ENCODE data around the gene SPOCK2. TPM values are rescaled to one million over a fixed set of nuclear protein-coding genes. Genes with fewer than 3 reads are reported as not detected.

The SPOCK2 gene
- total RNA-seq, 1 experiment from 2014 or later, result 1.8 TPM

GRCh38 chr10:72073708-72074573, 14.4 kb downstream of the SPOCK2 start:
- no CpG with 5 or more reads among the region's 14 CpGs for WGBS (ENCODE audit: extremely low coverage, insufficient read length, low lambda C conversion rate)
- H3K79me2 ChIP-seq (ENCODE audit: insufficient read depth, low read length), result no peaks in the 10 kb centered on the region

More at GRCh38 chr10:72073708-72074573, 14.4 kb downstream of the SPOCK2 start:
- Histone ChIP-seq H3T11ph (ENCODE audit: low read length) (no peak overlapping the region), H4K8ac (replicated peaks; ENCODE audit: insufficient read length, low read depth, low read length) (no peak overlapping the region), H3K14ac (ENCODE audit: insufficient read depth, low read length) (no peak overlapping the region; the same call in 1 of the 2 replicates), H2BK15ac (ENCODE audit: low read depth, low read length) (no peak overlapping the region), H3K4me2 (ENCODE audit: insufficient read depth, insufficient read length, low read length) (no peak overlapping the region), H3K9ac (ENCODE audit: extremely low read depth, insufficient read length, low read length) (no peak overlapping the region), H3K4ac (ENCODE audit: low read depth, low read length) (no peak overlapping the region), H3K27me3 (ENCODE audit: insufficient read depth, low read length) (no peaks in the 10 kb centered on the region), H4K20me1 (ENCODE audit: control insufficient read depth, insufficient read depth, insufficient read length) (no peaks in the 10 kb centered on the region), H2AFZ (ENCODE audit: low read length) (no peak overlapping the region), H2BK12ac (ENCODE audit: insufficient read length, low read depth, low read length) (no peak overlapping the region), H3K23me2 (ENCODE audit: insufficient read length, low read depth, low read length, poor library complexity, severe bottlenecking) (no peaks in the 10 kb centered on the region), H3K79me1 (ENCODE audit: insufficient read depth, low read depth, low read length, poor library complexity, severe bottlenecking) (no peaks in the 10 kb centered on the region), H2BK5ac (ENCODE audit: insufficient read length, low read length) (no peak overlapping the region), H3K56ac (ENCODE audit: insufficient read length, low read depth, low read length) (no peak overlapping the region), H2AK5ac (ENCODE audit: insufficient read length, low read length) (no peak overlapping the region), H3K4me1 (ENCODE audit: insufficient read depth, low read length) (no peaks in the 10 kb centered on the region), H3K23ac (ENCODE audit: insufficient read length, low read depth, low read length) (no peak overlapping the region), H4K5ac (ENCODE audit: insufficient read length, low read depth, low read length) (no peak overlapping the region), H2BK20ac (ENCODE audit: low read depth, low read length, poor library complexity, severe bottlenecking) (no peak overlapping the region), H3K9me3 (ENCODE audit: control insufficient read depth, low read depth, low read length) (no peaks in the 10 kb centered on the region), H2BK120ac (ENCODE audit: low read depth, low read length, poor library complexity, severe bottlenecking) (no peak overlapping the region), H3K27ac (ENCODE audit: insufficient read length, low read depth, low read length) (no peak overlapping the region), H4K91ac (ENCODE audit: insufficient read length, low read depth, low read length) (no peak overlapping the region), H3K18ac (ENCODE audit: insufficient read length, low read depth, low read length) (no peak overlapping the region)
- Mint-ChIP-seq H3K9me3 (no peaks in the 10 kb centered on the region), H3K27ac (no peak overlapping the region), H3K36me3 (ENCODE audit: insufficient read depth in 1 of 3, low read depth in 3 of 3) (no peaks in the 10 kb centered on the region), H3K4me3 (no peak overlapping the region), H3K4me1 (peaks cover 6 to 26% of the 10 kb centered on the region in 2 experiments; a peak in 2 of 4 replicates), H3K27me3 (ENCODE audit: low read depth) (no peaks in the 10 kb centered on the region; the same call in none of the 2 replicates)
- no peak for DNase-seq
- TF ChIP-seq, protein P1, sequence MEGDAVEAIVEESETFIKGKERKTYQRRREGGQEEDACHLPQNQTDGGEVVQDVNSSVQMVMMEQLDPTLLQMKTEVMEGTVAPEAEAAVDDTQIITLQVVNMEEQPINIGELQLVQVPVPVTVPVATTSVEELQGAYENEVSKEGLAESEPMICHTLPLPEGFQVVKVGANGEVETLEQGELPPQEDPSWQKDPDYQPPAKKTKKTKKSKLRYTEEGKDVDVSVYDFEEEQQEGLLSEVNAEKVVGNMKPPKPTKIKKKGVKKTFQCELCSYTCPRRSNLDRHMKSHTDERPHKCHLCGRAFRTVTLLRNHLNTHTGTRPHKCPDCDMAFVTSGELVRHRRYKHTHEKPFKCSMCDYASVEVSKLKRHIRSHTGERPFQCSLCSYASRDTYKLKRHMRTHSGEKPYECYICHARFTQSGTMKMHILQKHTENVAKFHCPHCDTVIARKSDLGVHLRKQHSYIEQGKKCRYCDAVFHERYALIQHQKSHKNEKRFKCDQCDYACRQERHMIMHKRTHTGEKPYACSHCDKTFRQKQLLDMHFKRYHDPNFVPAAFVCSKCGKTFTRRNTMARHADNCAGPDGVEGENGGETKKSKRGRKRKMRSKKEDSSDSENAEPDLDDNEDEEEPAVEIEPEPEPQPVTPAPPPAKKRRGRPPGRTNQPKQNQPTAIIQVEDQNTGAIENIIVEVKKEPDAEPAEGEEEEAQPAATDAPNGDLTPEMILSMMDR (conservative IDR thresholded peaks at IDR 0.05), result no peak
